DMS 273 treated with DMSO at 0.1 percent for 48 hours (cell line): Measurements from ENCODE around the gene COG2.
"Not testable (repeated sequence)": the region's sequence is repeated elsewhere in the genome, so short reads cannot be mapped to it uniquely, and the experiment has no call there.

ENCODE experiments used
- DNase-seq: peaks from one replicate; lab custom pipeline; 2025; lab: John Stamatoyannopoulos, UW

The COG2 gene

GRCh38 chr1:230642263-230642959, at the start of gene COG2:
TSS of gene COG2 (plus strand) at chr1:230642481. CDS start at chr1:230642607, 126 bp downstream.
- DNase-seq, result peak; percentile 78

DNA sequence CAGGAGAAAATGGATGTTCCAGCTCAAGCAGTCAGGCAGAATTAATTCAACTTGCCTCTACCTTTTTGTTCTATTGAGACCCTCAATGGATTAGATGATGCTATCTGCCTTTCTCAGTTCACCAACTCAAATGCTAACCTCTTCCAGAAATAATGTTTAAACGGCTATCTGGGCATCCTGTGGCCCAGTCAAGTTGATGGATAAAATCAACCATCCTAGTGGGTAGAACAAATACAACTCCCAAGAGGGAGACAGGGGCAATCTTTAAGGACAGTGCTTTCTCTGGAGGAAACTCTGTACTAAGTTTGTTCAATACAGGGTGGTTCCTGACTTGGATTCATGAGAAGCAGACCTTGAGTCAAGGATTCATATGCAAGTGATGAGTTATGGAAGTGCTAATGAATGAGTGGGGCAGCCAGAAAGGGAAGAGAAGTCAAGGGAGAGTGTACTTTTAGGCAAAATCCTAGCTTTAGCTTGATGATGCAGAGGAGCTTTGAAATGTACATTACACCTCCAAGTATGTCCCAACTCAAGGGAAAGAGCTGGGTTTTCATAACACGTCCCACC, 49.4 kb upstream of the COG2 start:
- DNase-seq, result no peak

DNA sequence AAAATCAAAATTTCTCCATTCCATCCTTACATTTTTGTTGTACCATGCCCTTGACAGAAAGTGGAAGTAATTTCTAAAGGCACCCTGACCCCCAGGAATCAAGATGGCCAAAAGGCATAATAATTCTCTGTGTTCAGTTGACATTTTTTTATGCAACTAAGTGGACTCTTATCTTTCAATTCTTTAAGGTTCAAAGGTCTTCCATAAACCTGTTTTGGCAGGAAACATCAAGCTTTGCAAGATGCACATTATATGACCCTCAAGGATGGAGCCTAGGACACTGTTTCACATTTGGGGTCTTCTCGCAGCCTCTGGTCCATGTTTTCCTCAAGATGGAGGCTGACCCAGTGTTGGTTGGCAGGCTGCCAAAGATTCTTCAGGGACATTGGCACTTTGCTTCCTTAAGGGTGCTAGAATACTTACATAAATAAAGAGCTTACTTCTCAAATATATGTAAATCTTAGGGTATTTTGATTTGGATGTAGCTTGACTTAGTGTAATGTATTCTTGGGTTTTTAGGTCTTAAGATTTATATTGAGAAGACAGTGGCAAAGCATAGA, 48.0 kb upstream of the COG2 start:
- DNase-seq, result no peak

GRCh38 chr1:230595181-230595580, 47.1 kb upstream of the COG2 start:
- DNase-seq, result no peak

- DNase-seq, result no peak
Measured at GRCh38 chr1:230596306-230596705, 46.0 kb upstream of the COG2 start.

GRCh38 chr1:230598745-230599144, 43.5 kb upstream of the COG2 start:
- DNase-seq, result no peak

GRCh38 chr1:230599926-230600656, 42.2 kb upstream of the COG2 start:
- DNase-seq, result no peak

DNA sequence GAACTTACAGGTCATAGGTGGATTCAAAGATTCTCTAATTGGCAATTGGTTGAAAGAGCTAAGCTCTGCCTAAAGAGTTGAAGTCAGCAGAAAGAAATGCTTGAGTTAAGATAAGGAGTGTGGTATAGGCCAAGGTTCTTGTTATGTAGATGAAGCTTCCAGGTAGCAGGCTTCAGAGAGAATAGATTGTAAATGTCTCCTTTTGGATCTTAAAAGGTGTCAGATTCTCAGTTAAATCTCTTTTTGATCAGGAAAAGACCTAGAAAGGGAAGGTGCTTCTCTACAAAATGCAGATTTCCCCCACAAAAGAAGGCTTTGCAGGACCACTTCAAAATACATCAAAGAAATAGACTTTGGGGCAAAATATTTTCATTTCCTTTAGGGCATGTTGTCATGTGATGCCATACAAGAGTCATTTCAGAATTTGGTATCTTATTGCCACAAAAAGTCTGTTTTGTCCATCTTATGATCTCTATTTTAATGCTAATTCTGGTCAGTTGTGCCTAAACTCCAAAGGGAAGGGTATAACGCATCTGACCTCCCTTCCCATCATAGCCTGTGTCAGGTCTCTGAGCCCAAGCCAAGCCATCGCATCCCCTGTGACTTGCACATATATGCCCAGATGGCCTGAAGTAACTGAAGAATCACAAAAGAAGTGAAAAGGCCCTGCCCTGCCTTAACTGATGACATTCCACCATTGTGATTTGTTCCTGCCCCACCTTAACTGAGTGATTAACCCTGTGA, 41.5 kb upstream of the COG2 start:
- DNase-seq, result not testable (repeated sequence)

DNA sequence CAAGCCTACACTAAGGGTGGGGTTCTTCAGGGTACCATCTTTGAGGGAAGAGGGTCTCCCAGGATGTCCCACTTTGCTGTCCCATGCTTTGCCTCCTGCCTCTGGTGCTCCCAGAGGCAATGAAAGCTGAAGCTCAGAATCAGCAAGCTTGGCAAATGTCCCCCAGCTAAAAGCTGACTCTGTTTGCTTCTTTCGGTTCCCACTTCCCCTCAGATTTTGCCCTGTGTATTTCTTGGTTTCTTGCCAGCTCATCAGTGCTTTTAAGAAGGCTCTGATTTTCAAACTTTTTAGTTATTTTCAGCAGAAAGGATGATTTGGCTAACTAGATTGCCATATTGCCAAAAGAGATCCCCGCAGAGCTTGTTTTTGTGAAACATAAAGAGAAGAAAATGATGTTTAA, 33.1 kb upstream of the COG2 start:
- no peak for DNase-seq

DNA sequence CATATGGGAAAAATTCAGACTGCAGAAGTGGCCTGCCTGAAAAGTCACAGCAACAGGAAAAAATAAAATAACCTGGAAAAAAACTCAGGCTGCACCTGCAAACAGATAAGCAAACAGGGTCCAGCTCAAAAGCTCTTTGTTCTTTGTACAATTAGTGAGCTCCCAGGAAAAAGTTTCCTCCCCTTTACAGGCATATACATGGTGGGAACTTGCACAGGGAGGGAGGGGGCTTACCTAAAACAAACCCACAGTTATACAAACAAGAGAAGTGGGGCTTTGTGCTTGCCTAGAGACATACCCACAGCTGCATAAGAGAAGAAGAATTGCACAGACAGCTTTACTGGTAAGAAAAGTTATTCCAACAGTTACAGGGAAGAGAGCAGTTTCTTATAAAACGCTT, 31.7 kb upstream of the COG2 start:
- DNase-seq, result no peak

DNA sequence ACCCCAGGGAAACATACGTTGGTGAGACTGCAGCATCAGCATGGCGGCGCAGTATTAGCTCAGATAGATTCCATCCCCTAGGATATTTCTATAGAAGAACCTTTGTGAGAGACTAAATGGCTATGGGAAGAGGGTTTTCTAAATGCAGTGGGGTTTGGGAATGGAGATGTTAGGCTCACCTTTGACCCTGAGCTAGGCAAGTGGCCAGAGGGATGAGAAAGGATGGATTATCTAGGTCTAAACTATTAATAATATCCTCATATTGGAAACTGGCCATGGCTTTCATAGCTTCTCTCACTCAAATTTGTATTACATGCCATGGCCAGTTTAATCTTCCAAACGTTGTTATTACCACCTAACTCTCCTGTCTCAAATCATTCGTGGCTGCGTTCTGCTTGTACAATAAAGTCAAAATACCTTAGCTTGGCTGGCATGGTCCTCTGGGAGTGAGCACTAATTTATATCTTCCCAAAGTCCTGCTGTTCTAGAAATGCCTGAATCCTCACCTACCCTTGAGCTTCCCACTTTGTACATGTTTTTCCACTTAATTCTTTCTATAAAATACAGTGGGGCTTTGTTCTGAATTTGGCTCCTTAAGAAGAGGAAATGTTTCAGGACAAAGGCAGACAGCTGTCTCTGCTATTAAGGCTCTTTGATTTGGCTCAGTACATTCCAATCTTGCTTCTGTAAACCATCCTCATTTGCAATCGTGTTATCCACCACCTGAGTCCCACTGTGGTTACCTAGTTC, 31.0 kb upstream of the COG2 start:
- no peak for DNase-seq

GRCh38 chr1:230611878-230612235, 30.4 kb upstream of the COG2 start:
- no peak for DNase-seq

DNA sequence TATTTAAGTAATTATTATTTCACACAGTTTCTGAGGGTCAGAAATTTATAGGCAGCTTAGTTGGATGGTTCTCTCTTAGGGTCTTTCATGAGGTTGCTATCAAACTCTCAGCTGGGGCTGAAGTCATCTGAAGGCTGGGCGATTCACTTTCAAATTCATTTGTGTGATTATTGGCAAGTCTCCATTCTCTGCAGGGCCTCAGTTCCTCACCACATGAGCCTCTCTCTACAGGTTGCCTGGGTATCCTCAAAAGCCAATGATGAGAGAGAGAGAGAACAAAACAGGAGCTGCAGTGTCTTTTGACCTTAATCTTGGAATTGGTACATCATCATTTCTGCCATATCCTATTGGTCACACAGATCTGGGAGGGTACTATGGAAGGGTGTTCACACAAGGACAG, 29.6 kb upstream of the COG2 start:
- no peak for DNase-seq

- DNase-seq, result no peak
Measured at GRCh38 chr1:230614121-230614520, 28.2 kb upstream of the COG2 start.

- DNase-seq, result no peak
Measured at GRCh38 chr1:230618537-230618936, 23.7 kb upstream of the COG2 start.

- DNase-seq, result no peak
Measured at GRCh38 chr1:230620649-230621323, 21.5 kb upstream of the COG2 start.

DNA sequence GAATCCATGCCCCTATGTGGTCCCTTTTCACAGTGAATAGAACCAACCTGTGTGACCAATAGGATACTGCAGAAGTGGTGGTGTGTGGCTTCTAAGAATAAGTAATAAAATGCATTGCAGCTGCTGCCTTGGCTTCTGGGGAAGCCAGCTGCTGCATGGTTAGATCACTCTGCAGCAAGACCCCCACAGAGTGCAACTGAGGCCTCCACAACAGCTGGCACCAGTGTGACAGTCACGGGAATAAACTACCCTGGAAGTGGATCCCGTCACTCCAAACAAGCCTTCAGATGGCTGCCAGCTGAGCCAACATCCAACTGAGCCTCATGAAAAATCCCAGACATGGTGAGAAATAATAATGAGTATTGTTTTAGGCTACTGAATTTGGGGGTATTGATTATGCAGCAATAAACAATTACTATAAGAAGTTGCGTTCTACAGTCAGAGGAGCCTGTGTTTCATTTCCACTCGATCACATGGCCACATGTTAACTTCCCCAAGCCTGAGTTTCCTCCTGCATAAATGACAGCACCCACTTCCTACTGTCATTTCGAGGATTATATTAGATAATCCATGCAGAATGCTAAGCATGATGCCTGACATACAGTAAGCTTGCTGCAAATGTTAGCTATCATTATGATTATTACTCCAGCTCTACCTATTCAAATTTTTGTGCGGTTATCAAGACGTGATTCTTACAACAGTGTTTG, 20.8 kb upstream of the COG2 start:
- no peak for DNase-seq

- no peak for DNase-seq
Measured at GRCh38 chr1:230622151-230622550, 20.1 kb upstream of the COG2 start.

DNA sequence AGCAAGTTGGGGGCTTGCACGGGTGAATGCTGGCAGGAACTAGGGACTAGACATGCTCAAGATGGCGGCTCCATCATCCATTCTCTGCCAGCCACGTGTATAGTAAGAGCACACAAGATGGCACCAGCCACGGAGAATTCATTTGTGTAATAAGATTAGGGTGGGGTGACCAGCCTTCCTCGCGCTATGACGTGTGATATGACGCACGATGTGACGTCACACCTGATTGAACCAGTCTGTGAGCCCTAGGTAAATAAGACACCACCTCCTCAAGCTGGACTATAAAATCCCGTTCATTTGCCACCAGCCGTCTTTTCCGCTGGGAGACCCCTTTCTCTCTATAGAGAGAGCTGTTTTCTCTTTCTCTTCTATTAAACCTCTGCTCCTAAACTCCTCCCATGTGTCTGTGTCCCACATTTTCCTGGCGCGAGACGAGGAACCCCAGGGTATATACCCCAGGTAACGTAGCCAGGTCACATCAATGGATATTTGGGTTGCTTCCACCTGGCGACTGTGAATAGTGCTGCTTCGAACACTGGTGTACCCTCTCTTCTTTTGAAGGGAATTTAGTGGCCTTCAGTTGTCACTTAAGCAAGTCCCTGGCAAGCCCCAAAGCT, 18.1 kb upstream of the COG2 start:
- no peak for DNase-seq

- DNase-seq, result no peak
Measured at GRCh38 chr1:230626232-230626631, 16.0 kb upstream of the COG2 start.
